GM18508 (cell line): ENCODE measurements around the gene INPP5D.
"Not testable (repeated sequence)": the region's sequence is repeated elsewhere in the genome, so short reads cannot be mapped to it uniquely, and the experiment has no call there.

Source experiments
- ATAC-seq: cut with Tn5 transposase; IDR thresholded peaks from one replicate; pipeline ENCODE4 v1.9.1; 2021; ENCODE audit warnings: moderate number of reproducible peaks; ENCODE audit not compliant: insufficient read depth, unreplicated experiment

The INPP5D gene

GRCh38 chr2:233163486-233164103, 103.5 kb downstream of the INPP5D start:
- ATAC-seq: no peak

GRCh38 chr2:233164128-233164635, 104.0 kb downstream of the INPP5D start:
- no peak for ATAC-seq

GRCh38 chr2:233164967-233165366, 104.8 kb downstream of the INPP5D start:
- no peak for ATAC-seq

GRCh38 chr2:233165543-233165894, 105.4 kb downstream of the INPP5D start:
- no peak for ATAC-seq

DNA sequence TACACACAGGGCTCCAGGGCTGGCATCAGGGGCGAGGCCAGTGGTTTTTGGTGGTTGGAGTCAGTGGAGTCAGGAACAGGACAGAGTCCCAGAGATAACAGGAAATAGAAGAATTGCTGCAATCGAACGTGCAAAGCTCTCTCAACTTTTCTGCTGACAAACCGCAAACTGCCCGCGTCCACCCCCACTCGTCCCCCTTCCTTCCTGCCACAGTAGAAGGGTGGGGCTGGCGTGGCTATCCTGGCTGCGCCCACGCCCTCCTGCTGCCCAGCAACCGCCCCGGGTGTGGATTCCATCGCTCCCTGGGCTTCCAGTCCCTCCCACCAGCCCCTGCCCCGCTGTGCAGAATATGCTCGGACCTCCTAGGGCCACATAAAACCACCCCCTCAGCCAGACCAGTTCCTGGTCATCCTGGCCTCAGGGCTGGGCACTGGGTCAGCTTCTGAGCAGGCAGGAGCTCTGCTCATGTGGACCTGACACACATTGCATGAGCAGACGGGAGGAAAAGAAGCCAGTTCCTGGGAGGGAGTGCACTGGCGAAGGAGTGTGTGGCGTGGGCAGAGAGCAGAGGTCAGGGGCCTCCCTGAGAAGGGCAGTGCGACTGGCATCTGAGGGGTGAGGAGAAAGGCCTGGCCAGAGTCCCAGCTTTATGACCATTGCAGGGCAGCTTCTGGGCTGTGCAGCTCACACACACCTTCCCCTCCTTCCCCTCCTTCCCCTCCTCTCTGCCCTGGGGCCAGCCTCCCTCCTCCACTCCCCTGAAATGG, 105.9 kb downstream of the INPP5D start:
- ATAC-seq: no peak

DNA sequence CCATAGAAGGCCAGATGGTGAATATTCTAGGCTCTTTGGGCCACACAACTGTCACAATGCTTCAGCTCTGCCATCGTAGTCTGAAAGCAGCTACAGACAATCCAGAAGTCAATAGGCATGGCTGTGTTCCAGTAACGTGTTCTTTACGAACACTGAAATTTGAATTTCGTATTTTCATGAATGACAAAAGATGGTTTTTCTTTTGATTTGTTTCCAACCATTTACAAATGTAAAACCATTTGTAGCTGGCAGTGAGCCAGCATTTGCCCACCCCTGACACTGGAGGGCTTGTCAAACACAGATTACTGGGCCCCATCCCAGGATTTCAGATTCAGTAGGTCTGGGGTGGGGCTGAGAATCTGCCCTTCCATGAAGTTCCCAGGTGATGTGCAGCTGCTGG, 108.3 kb downstream of the INPP5D start:
- no peak for ATAC-seq

GRCh38 chr2:233168919-233169318, 108.8 kb downstream of the INPP5D start:
- ATAC-seq: no peak

DNA sequence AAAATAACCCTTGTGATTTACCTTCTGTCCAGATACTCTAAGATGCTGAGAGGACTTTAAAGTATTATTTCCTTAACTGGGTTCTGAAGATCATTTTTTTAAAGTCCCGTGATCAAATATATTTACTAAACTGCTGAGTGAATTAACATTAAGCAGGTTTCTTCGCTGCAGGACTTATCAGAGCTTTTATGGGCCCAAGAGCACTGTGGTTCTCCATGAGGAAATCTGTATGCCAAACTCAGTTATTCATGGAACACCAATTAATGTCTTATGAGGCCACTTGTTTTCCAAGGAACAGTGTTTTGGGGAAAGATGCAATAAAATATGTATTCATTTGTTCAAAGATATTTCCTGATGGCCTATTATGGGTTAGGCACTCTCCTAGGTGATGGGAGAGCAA, 111.2 kb downstream of the INPP5D start:
- no peak for ATAC-seq

DNA sequence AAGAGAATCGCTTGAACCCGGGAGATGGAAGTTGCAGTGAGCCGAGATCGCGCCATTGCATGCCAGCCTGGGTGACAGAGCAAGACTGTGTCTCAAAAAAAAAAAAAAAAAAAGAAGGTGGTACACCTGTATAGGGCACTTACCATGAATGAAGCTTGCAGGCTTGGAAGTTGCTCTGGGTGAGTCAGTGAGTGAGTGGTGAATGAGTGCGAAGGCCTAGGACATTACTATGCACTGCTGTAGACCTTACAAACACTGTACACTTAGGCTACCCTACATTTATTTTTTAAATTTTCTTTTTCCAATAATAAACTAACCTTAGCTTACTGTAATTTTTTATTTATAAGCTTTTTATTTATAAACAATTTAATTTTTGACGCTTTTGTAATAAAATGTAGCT, 113.0 kb downstream of the INPP5D start:
- ATAC-seq: no peak

DNA sequence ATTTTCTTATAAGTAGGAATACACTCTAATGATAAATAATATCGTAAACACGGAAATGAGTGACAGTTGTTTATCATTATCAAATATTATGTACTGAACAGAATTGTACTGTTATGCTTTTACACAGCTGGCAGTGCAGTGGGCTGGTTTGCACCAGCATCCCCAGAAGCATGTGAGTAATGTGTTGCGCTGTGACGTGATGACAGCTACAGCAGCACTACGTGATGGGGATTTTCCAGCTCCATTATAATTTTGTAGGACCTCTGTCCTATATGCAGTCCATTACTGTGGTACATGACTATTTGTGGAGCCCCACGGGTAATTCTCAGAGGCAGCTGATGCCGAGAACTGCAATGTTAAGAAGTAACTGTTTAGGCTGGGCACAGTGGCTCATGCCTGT, 114.0 kb downstream of the INPP5D start:
- no peak for ATAC-seq

GRCh38 chr2:233178994-233179847, 119.1 kb downstream of the INPP5D start:
- no peak for ATAC-seq

DNA sequence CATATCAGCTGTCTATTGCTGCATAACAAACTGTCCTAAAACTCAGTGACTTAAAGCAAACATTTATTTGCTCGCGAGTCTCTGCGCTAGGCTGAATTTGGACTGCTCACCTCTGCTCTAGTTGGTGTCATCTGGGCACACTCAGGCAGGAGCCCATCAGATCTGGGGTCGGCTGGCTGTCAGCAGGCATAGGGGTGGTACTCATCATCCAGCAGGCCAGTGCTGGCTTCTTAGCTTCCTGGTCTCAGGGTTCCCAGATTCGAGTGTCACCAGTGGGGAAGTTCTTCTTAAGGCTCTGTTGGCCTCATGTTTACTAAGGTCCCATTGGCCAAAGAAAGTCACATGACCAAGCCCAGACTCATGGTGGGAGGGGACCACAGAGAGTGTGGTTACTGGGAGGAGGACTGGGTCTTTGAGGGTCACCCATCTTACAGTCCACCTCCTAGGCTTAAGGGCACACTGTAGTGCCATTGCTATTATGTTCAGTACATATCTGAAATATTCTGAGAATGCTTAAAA, 119.8 kb downstream of the INPP5D start:
- ATAC-seq: no peak

GRCh38 chr2:233183869-233184418, 123.8 kb downstream of the INPP5D start:
- ATAC-seq: no peak

DNA sequence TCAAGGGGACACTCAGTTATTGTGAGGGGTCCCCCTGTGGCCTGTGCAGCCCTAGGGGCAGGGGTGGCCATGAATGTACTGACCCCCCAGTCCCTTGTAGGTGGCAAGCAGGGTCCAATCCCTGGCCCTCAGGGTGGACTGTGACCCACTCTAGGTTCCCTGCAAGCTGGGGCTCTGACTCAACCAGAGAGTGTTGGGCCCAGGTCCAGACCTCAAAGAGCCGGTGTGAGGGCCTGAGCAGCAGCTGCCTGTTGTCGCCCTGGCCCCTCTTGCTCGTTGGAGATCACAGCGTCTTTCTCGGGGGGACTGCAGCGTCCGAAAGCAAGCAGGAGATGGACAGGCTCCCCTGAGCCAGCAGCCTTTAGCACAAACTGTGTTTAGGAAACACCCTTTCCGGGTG, 124.5 kb downstream of the INPP5D start:
- no peak for ATAC-seq

DNA sequence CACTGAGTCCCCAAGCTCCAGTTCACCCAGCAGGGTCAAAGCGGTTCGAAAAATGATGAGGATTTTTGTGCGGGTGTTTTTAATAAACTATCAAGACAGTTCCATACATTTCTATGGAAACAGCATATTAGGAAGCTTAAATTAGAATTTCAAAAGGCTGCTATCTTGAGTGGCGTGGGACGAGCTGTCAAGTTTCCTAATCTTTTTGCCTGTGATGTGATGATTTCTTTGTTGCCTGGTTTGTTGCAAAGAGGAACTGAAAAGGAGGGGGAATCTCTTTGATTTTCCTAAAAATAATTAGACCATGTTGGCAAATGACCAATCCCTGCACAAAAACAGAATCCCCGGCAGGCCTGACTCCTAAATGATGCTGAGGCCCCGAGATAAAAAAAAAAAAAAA, 125.2 kb downstream of the INPP5D start:
- no peak for ATAC-seq

DNA sequence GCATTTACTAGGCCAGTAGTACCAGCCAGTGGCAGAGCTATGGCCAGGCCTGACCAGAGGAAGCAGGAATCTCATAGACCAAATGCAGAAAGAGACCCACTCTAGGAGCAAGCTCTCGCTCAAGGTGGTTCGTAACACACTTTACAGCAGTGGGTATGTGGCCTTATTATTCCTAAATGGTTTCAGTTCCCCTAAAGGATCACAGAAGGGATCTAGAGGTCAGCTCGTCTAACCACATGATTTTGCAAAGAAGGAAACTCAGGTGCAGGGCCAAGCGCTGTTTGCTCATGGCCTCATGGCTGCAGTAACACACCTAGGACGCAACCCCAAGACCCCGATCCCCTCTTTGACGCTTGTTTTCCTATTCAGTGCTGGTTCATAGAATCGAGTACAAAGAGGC, 125.8 kb downstream of the INPP5D start:
- no peak for ATAC-seq

GRCh38 chr2:233186851-233187250, 126.7 kb downstream of the INPP5D start:
- no peak for ATAC-seq

DNA sequence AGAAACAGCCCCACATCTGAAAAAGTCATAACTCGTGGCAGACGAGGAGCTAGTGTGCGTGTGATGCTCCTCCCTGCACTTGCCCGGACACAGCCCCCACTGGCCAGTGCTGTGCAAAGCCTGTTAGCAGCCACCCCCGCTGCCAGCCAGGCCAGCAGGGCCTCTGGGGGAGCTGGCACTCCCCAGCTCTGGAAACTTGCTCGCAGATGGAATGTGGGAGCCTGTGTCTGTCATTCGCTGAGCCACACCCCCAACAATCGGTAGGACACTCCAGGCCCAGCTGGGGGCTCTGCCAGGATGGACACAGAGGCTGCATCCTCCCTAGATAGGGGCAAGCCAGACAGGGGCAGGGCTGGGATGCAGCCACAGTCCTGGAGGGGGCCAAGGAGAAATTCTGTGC, 128.9 kb downstream of the INPP5D start:
- no peak for ATAC-seq

GRCh38 chr2:233191016-233191415, 130.9 kb downstream of the INPP5D start:
- not testable (repeated sequence) for ATAC-seq

- ATAC-seq: no peak
Observed at GRCh38 chr2:233193738-233194137, 133.6 kb downstream of the INPP5D start.

DNA sequence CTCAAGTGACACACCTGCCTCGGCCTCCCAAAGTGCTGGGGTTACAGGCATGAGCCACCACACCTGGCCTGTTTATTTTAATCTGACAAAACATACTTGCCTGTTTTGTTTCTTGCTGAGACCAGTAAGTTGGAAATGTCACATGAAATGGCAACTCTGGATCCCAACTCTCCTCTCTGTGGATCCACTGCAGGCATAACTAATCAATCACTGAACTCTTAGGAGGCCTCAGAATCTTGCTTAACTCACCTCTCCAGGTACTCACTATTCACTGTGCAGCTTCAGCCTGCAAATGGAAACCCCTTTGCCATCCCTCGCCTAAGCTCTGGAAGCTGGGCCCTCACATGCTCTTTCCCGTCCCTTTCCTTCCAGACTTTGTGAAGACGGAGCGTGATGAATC, 134.9 kb downstream of the INPP5D start:
- ATAC-seq: no peak
